Heart left ventricle (tissue), 13 donors: ENCODE measurements around the gene TRAF2.

Source experiments
- CTCF ChIP-seq, 12 donors: fragments of 200-600 bp; sonication (generic) in 4 of 12; IDR thresholded peaks; one replicate each; pipeline versions ENCODE4 v1.5.0 to v1.8.0; 2018 to 2022; ENCODE audit warnings: antibody characterized with exemption in 12 of 12, mild to moderate bottlenecking in 5 of 12
- POLR2A ChIP-seq, 2 donors: fragments of 450-650 bp; IDR thresholded peaks; one replicate each; pipeline ENCODE4 v1.6.1; 2017; ENCODE audit warnings: antibody characterized with exemption in 2 of 2, mild to moderate bottlenecking in 2 of 2, moderate library complexity in 2 of 2
- donor health status: ischemic (EF 13 %, LVEDD 7.1; RV severe dilation, severe dysfunction).
- donor health status: DM: no; HTN: yes; CAD: no.
- donor health status: DM: no; HTN: no; CAD: no.
- donor health status: ischemic (EF 25% LVEDD 6.9; RV normal size, moderate dysfunction).
- donor health status: ischemic (EF 25% LVEDD 5.7; RV mildly dilated, moderate dysfunction).
- donor health status: ischemic (EF 35%, LVEDD 5.7; RV mildly dilated, moderate dysfunction).
- donor health status: nonischemic (EF 11% LVEDD 7.7; RV severe dilation, severe dysfunction).
- donor health status: DM: yes; HTN: yes; CAD: no.
- donor health status: PGD.
- donor health status: ischemic (EF 29% LVEDD 5.4; RV normal size, mild dysfunction).
- donor health status: nonischemic (EF 23%, LVEDD 6.1; RV moderate dilation, normal function).

DNA sequence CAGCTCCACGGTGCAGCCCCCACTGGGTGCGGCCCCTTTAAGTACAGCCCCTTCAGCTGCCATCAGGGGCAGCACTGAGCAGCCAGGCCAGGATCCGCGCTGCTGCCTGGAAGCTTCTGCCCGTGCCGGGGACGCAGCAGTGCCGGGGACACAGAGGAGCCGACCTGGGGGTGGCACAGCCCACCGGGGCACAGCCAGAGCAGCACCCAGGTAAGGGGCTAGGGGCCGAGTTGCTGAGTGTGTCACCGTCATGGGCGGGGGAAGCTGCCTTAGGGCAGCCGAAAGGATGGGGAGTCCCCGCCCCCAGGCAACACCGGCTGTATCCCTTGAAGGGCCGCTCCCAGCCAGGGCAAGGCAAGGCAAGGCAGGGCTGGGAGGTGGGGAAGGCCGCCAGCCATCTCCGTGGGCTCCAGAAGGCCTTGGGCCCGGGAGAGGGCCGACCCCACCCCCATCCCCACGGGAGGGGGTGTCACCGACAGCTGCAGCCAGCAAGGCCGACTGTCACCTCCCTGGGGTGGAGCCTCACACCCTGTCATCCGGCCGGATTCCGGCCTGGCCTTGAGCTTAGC is 43.9 kb upstream of the TRAF2 start, which contains the start of gene AJM1:
- TF ChIP-seq CTCF (IDR thresholded peaks at IDR 0.05) (peak; percentile 82 to 95 (median 93)), POLR2A (IDR thresholded peaks at IDR 0.05) (peak in 1 of 2 donors; percentile 35)
